Thoracic aorta (tissue), 2 donors: Measurements from ENCODE around the gene TGM2. TPM values are rescaled to one million over a fixed set of nuclear protein-coding genes. Genes with fewer than 3 reads are reported as not detected.

Experiments used
- ATAC-seq: fragments of 150-250 bp; one replicate; pipeline ENCODE4 v1.8.0; 2017; ENCODE audit warnings: low read depth; ENCODE audit not compliant: insufficient number of reproducible peaks, low FRiP score
- DNase-seq: peaks from one replicate; pipeline ENCODE4 v3.0.0-alpha.2; 2020; ENCODE audit warnings: low spot score
- H3K27ac ChIP-seq, 2 donors: fragments of 200-600 bp; sonication (generic); 1 replicate in 1 of 2; 2 replicates in 1 of 2; pipeline ENCODE4 v1.5.1; 2016; ENCODE audit warnings: mild to moderate bottlenecking in 2 of 2, moderate library complexity in 2 of 2
- H3K27me3 ChIP-seq: fragments of 200-600 bp; sonication (generic); replicated peaks from 2 replicates; pipeline ENCODE4 v1.6.0; 2016; ENCODE audit warnings: mild to moderate bottlenecking; ENCODE audit not compliant: insufficient read depth
- H3K36me3 ChIP-seq: fragments of 200-600 bp; sonication (generic); one replicate; pipeline ENCODE4 v1.5.1; 2016
- H3K4me1 ChIP-seq, 2 donors: fragments of 200-600 bp; sonication (generic); 1 replicate in 1 of 2; 2 replicates in 1 of 2; pipeline versions ENCODE4 v1.5.1 to v1.6.0; 2016; ENCODE audit warnings: low read depth in 2 of 2, mild to moderate bottlenecking in 1 of 2; ENCODE audit not compliant: control insufficient read depth in 1 of 2
- H3K4me3 ChIP-seq: fragments of 200-600 bp; sonication (generic); 2 replicates; pipeline ENCODE4 v1.5.1; 2016; ENCODE audit warnings: mild to moderate bottlenecking
- H3K9me3 ChIP-seq: fragments of 200-600 bp; sonication (generic); 2 replicates; pipeline ENCODE4 v1.5.1; 2016
- CTCF ChIP-seq: fragments of 200-600 bp; sonication (generic); IDR thresholded peaks from one replicate; pipeline ENCODE4 v1.5.1; 2019; ENCODE audit warnings: antibody characterized with exemption
- total RNA-seq, 2 donors: library from RNA; depleted of rRNA; stranded (reverse); fragments of >200 nt; gene quantifications; one replicate each; pipeline versions ENCODE4 v1.1.0 to v1.2.3, GENCODE V29; 2016

The TGM2 gene
- total RNA-seq, 2 donors from 2014 or later, result 371 to 755 TPM

- peak overlapping the region in 1 of 2 donors; percentile 59 for H3K27ac ChIP-seq
- no peaks in the 10 kb centered on the region for H3K9me3 ChIP-seq
- H3K27me3 ChIP-seq, result no peaks in the 10 kb centered on the region
- TF ChIP-seq CTCF, result no peak
- ATAC-seq (no peak), DNase-seq (no peak)
- peaks cover 55% of the 10 kb centered on the region for H3K36me3 ChIP-seq
- peaks cover 29 to 75% of the 10 kb centered on the region in 2 donors for H3K4me1 ChIP-seq
- no peak overlapping the region for H3K4me3 ChIP-seq
These were observed 17.9 kb downstream of the TGM2 start for GRCh38 chr20:38147163-38147562.

DNA sequence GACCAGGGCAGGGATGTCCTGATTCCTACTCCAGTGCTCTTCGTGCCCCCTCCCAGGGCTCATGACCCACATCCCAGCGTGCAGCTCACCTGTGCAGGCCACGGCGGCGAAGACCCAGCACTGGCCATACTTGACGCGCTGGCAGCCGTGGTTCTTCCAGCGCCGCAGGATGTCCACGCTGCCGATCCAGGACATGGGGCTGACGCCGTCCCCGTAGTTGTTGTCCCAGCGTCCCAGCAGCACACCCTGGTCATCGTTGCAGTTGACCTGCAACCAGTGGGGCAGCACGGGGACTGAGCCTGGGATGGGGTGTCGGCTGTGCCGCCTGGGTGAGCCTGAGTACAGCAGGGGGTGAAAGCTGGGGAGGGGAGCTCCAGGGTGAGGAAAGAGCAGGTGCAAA is 18.4 kb downstream of the TGM2 start:
- H3K36me3 ChIP-seq, result peaks cover 55% of the 10 kb centered on the region
- no peak for TF ChIP-seq CTCF
- no peak overlapping the region for H3K4me3 ChIP-seq
- no peaks in the 10 kb centered on the region for H3K9me3 ChIP-seq
- H3K4me1 ChIP-seq, result peaks cover 24 to 69% of the 10 kb centered on the region in 2 donors
- DNase-seq (no peak), ATAC-seq (no peak)
- no peaks in the 10 kb centered on the region for H3K27me3 ChIP-seq
- H3K27ac ChIP-seq, result no peak overlapping the region

DNA sequence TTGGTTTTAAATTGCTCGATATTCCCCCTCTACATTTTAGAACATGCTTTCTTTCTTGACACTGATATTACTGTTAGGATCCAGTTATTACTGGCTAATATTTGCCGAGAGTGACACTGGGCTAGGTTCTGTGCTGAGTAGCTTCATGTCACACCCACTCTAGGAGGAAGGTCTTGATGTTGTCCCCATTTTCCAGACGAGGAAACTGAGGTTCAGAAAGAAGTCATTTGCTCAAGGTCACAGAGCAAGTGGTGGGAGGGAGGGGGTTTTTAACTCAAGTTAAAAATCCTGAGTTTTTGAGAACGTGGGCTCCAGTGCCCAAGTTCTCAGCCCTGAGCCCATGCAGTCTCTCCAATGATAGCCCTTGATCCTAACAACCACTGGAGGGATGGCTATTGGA is 18.9 kb downstream of the TGM2 start:
- Histone ChIP-seq H3K4me1 (peaks cover 21 to 65% of the 10 kb centered on the region in 2 donors), H3K27ac (peak overlapping the region in 1 of 2 donors; percentile 86), H3K9me3 (no peaks in the 10 kb centered on the region), H3K4me3 (no peak overlapping the region), H3K36me3 (peaks cover 55% of the 10 kb centered on the region), H3K27me3 (no peaks in the 10 kb centered on the region)
- DNase-seq (no peak), ATAC-seq (no peak)
- TF ChIP-seq CTCF, result no peak

DNA sequence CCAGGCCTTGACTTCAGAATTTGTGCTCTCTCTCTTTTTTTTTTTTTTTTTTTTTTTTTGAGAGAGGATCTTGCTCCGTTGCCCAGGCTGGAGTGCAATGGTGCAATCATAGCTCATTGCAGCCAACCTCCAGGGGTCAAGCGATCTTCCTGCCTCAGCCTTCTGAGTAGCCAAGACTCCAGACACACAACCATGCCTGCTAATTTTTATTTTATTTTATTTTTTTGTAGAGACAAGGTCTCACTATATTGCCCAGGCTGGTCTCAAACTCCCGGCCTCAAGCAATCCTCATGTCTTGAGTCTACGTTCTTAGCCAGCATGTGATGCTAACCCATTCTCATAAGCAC is 19.4 kb downstream of the TGM2 start:
- H3K27ac ChIP-seq, result peak overlapping the region; percentile 86 to 92
- ATAC-seq, result no peak
- H3K27me3 ChIP-seq, result no peaks in the 10 kb centered on the region
- TF ChIP-seq CTCF, result no peak
- peaks cover 21 to 60% of the 10 kb centered on the region in 2 donors for H3K4me1 ChIP-seq
- no peak overlapping the region for H3K4me3 ChIP-seq
- peaks cover 57% of the 10 kb centered on the region for H3K36me3 ChIP-seq
- DNase-seq, result no peak
- H3K9me3 ChIP-seq, result no peaks in the 10 kb centered on the region

- H3K4me1 ChIP-seq, result peaks cover 21 to 55% of the 10 kb centered on the region in 2 donors
- DNase-seq (no peak), ATAC-seq (no peak)
- no peak for TF ChIP-seq CTCF
- H3K9me3 ChIP-seq, result no peaks in the 10 kb centered on the region
- peak overlapping the region; percentile 86 to 92 for H3K27ac ChIP-seq
- H3K4me3 ChIP-seq, result no peak overlapping the region
- no peaks in the 10 kb centered on the region for H3K27me3 ChIP-seq
- H3K36me3 ChIP-seq, result peaks cover 55% of the 10 kb centered on the region
These were observed 19.9 kb downstream of the TGM2 start for GRCh38 chr20:38144974-38145728.
